ENCODE results near the gene PIN4.

Gene PIN4

DNA sequence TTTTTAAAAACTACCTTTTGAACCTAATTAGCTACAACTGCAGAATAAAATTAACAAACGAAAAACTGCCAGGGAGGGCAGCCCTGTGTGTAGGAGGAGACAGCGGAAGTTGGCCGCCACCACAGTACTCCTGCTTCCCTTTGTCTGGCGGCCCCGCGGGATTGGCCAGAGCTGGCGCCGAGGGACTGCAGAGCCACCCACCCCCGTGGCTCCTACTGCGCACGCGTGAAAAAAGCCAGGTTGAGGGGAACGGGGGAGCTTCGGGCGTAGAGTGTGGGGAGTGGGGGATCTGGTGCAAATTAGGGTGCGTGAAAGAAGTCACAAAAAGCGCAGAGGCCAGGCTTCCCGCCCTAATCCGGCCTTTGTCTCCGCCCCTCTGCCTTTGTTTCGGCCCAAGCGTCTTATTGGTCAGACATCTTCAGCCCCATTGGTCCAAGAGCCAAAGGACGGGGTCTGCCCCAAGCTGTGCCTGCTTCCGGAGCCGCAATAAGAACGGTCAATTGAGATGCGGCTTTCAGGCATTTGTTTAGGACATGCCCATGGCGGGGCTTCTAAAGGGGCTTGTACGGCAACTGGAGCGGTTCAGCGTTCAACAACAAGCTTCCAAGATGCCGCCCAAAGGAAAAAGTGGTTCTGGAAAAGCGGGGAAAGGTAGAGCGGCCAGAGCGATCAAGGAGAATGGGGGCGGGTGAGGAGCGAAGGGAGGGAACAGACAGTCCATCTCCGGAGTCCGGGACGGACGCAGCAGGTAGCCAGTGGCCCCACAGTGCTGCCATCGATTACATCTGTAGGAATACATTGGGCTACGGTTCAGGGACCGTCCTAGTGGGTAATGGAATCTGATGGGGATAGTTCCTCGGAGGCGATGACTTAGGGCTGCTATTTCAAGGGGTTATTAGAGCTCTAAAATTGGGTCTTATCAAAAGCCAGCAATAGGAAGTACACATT, at the start of gene PIN4:
Gene PIN4, plus strand, starts transcription at position 580 of the 948 bp plus-strand sequence. Its CDS starts 29 bp downstream, at position 609.
- Histone ChIP-seq H3K4me3 (ENCODE audit: low read depth in 1 of 5, low read length in 5 of 5) (peak within 1 kb of the TSS; percentile 72 to 95 (median 79)), H3K9me3 (ENCODE audit: control insufficient read depth in 5 of 5, low read length in 5 of 5) (no peaks in the 10 kb centered on the region), H3K4me1 (ENCODE audit: control insufficient read depth in 5 of 5, insufficient read depth in 5 of 5, low read length in 5 of 5) (peaks cover 3 to 18% (median 13%) of the 10 kb centered on the region in 5 donors), H3K36me3 (ENCODE audit: control insufficient read depth in 5 of 5, insufficient read depth in 5 of 5, low read length in 5 of 5) (no peaks in the 10 kb centered on the region), H3K9ac (ENCODE audit: low read length in 5 of 5) (peak within 1 kb of the TSS; percentile 38 to 85 (median 83)), H3K27ac (ENCODE audit: low read depth, low read length) (peak within 1 kb of the TSS; percentile 46), H3K27me3 (ENCODE audit: control insufficient read depth in 5 of 5, insufficient read depth in 4 of 5, low read length in 5 of 5) (peaks cover 0 to 6% (median 2%) of the 10 kb centered on the region in 5 donors)

DNA sequence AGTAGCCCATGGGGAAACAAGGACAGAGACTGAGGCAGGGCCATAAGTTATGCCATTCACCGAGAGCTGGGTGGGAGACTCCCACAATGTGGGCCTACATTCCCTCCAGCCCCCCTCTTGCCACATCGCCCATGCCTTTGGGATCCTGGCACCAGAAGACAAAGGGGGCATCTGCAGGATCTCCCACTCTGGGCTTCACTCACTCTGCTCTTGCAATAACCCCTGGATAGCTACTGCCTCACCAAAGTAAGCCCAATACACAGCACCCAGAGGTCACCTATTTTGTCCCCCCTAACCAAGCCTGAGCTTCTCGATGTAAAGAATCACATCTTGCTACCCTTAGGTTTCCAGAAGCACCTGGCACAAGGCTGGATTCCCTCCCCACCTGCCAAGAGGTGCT, 49.1 kb upstream of the PIN4 start:
- Histone ChIP-seq H3K36me3 (ENCODE audit: control insufficient read depth in 5 of 5, insufficient read depth in 5 of 5, low read length in 5 of 5) (peaks cover 0 to 7% (median 3%) of the 10 kb centered on the region in 5 donors), H3K4me1 (ENCODE audit: control insufficient read depth in 5 of 5, insufficient read depth in 5 of 5, low read length in 5 of 5) (peaks cover 3 to 24% (median 23%) of the 10 kb centered on the region in 5 donors), H3K9ac (ENCODE audit: low read length in 5 of 5) (no peak overlapping the region), H3K27me3 (ENCODE audit: control insufficient read depth in 5 of 5, insufficient read depth in 4 of 5, low read length in 5 of 5) (peaks cover 0 to 32% (median 18%) of the 10 kb centered on the region in 5 donors), H3K9me3 (ENCODE audit: control insufficient read depth in 5 of 5, low read length in 5 of 5) (no peaks in the 10 kb centered on the region), H3K27ac (ENCODE audit: low read depth, low read length) (no peak overlapping the region), H3K4me3 (ENCODE audit: low read depth in 1 of 5, low read length in 5 of 5) (peak overlapping the region in 2 of 5 donors; percentile 50 to 56)

DNA sequence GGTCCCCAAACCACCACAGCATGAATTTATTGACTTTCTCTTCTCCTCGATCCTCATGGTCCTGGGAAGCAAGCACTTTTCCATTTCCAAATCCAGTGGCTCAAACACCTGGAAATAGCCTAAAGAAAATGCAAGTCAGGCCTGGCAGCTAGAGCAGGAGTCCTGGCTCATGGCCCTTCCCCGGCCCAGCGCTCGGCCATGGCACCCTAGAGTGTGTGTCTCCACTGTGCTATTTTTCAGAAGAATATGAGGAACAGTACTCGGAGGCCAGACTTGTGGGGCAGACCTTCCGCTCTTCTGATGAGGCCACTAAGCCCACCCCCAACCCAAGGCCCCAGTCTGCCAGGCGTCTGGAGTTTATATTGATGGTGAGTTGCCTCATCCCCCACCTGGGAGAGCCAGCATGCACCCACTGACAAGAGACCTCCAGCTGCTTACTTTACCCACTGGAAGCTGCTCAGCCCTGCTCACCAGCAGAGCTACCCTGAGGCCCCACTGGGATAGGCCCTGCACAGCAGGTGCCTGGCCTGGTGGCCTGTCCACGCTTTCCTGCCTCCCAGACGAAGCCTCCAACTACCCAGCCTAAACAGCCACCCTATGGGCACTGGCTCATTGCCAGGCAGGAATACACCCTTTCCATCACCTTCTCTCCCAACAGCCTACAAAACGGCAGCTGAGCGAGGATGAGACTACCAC, 47.6 kb upstream of the PIN4 start:
- Histone ChIP-seq H3K4me3 (ENCODE audit: low read depth in 1 of 5, low read length in 5 of 5) (no peak overlapping the region), H3K9ac (ENCODE audit: low read length in 5 of 5) (no peak overlapping the region), H3K27me3 (ENCODE audit: control insufficient read depth in 5 of 5, insufficient read depth in 4 of 5, low read length in 5 of 5) (peaks cover 0 to 32% (median 17%) of the 10 kb centered on the region in 5 donors)

DNA sequence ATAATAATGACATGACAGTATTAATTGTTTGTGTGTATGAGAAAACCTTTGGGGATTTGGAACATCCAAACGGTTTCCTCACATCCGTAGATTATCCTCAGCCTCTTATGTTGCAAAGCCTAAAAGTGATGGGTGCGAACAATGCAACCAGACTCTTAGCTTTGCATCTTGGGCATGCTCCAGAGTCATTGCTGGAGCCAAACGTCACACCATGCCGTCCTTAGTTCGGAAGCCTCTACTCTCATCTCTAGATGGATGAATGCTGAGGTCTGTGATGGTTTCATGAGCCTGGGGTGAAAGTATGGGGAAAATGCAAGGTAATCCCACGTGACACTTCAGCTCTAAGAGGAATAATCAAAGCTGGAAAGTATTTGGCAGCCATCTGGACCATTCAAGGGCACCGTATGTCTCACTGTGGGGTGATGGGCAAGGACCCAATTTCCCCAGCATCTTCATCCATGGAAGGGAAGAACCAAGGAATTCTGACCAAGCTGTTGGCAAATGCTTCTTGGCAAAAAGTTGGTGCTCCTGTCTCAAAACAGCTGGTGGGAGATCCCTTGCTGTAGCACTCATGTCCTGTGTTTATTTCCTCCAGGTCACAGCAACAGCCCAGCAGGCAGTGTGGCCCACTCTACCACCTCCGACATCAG, 43.6 kb upstream of the PIN4 start:
- H3K27ac ChIP-seq (ENCODE audit: low read depth, low read length), result no peak overlapping the region
- H3K9me3 ChIP-seq (ENCODE audit: control insufficient read depth in 5 of 5, low read length in 5 of 5), result no peaks in the 10 kb centered on the region
- no peak overlapping the region for H3K4me3 ChIP-seq (ENCODE audit: low read depth in 1 of 5, low read length in 5 of 5)
- H3K36me3 ChIP-seq (ENCODE audit: control insufficient read depth in 5 of 5, insufficient read depth in 5 of 5, low read length in 5 of 5), result peaks cover 0 to 33% (median 22%) of the 10 kb centered on the region in 5 donors
- H3K4me1 ChIP-seq (ENCODE audit: control insufficient read depth in 5 of 5, insufficient read depth in 5 of 5, low read length in 5 of 5), result no peaks in the 10 kb centered on the region
- H3K27me3 ChIP-seq (ENCODE audit: control insufficient read depth in 5 of 5, insufficient read depth in 4 of 5, low read length in 5 of 5), result peaks cover 0 to 33% (median 11%) of the 10 kb centered on the region in 5 donors
- no peak overlapping the region for H3K9ac ChIP-seq (ENCODE audit: low read length in 5 of 5)

More for the DNA sequence above, 47.6 kb upstream of the PIN4 start:
- peaks cover 0 to 17% (median 10%) of the 10 kb centered on the region in 5 donors for H3K36me3 ChIP-seq (ENCODE audit: control insufficient read depth in 5 of 5, insufficient read depth in 5 of 5, low read length in 5 of 5)
- H3K4me1 ChIP-seq (ENCODE audit: control insufficient read depth in 5 of 5, insufficient read depth in 5 of 5, low read length in 5 of 5), result peaks cover 0 to 16% (median 9%) of the 10 kb centered on the region in 5 donors
- H3K9me3 ChIP-seq (ENCODE audit: control insufficient read depth in 5 of 5, low read length in 5 of 5), result no peaks in the 10 kb centered on the region
- no peak overlapping the region for H3K27ac ChIP-seq (ENCODE audit: low read depth, low read length)

DNA sequence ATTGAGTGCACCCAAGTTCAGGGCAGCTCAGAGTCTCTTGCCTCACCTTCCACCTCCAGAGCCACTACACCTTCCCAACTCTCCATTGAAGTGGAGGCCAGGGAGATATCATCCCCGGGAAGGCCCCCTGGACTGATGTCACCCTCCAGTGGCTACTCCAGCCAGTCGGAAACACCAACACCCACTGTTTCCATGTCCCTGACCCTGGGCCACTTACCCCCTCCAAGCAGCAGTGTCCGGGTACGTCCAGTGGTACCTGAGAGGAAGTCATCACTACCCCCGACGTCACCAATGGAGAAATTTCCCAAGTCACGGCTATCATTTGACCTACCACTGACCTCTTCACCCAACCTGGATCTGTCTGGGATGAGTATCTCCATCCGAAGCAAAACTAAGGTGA, 42.0 kb upstream of the PIN4 start:
- Histone ChIP-seq H3K9ac (ENCODE audit: low read length in 5 of 5) (no peak overlapping the region), H3K27me3 (ENCODE audit: control insufficient read depth in 5 of 5, insufficient read depth in 4 of 5, low read length in 5 of 5) (peaks cover 2 to 33% (median 6%) of the 10 kb centered on the region in 5 donors), H3K4me3 (ENCODE audit: low read depth in 1 of 5, low read length in 5 of 5) (no peak overlapping the region), H3K4me1 (ENCODE audit: control insufficient read depth in 5 of 5, insufficient read depth in 5 of 5, low read length in 5 of 5) (no peaks in the 10 kb centered on the region), H3K36me3 (ENCODE audit: control insufficient read depth in 5 of 5, insufficient read depth in 5 of 5, low read length in 5 of 5) (peaks cover 0 to 33% (median 26%) of the 10 kb centered on the region in 5 donors), H3K9me3 (ENCODE audit: control insufficient read depth in 5 of 5, low read length in 5 of 5) (no peaks in the 10 kb centered on the region), H3K27ac (ENCODE audit: low read depth, low read length) (no peak overlapping the region)

DNA sequence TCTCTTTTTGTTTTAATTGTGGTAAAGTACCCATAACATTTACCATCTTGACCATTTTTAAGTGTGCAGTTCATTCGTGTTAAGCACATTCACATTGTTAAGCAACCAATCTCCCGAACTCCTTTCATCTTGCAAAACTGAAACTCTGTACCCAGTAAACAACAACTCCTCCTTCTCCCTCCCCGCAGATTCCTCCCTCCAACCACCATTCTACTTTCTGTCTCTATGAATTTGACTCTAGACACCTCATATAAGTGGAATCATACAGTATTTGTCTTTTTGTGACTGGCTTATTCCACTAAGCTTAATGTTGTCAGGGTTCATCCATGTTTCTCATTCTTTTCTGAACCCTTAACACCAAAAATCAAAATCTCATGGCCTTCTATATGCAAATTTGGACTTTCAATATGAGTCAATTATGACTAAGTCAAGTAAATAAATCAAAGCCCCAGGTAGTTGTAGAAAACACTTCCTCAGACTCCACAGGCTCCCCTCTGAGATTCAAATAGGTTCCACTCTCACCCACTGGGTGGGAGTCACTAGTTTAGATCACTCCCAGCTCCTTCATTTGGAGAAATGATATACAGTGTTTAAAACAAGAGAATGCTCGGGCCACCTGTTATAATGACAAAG, 40.1 kb upstream of the PIN4 start:
- H3K9ac ChIP-seq (ENCODE audit: low read length in 5 of 5), result no peak overlapping the region
- H3K4me3 ChIP-seq (ENCODE audit: low read depth in 1 of 5, low read length in 5 of 5), result no peak overlapping the region
- H3K27me3 ChIP-seq (ENCODE audit: control insufficient read depth in 5 of 5, insufficient read depth in 4 of 5, low read length in 5 of 5), result peaks cover 2 to 32% (median 6%) of the 10 kb centered on the region in 5 donors
- H3K36me3 ChIP-seq (ENCODE audit: control insufficient read depth in 5 of 5, insufficient read depth in 5 of 5, low read length in 5 of 5), result peaks cover 0 to 33% (median 26%) of the 10 kb centered on the region in 5 donors
- no peaks in the 10 kb centered on the region for H3K9me3 ChIP-seq (ENCODE audit: control insufficient read depth in 5 of 5, low read length in 5 of 5)
- no peak overlapping the region for H3K27ac ChIP-seq (ENCODE audit: low read depth, low read length)
- no peaks in the 10 kb centered on the region for H3K4me1 ChIP-seq (ENCODE audit: control insufficient read depth in 5 of 5, insufficient read depth in 5 of 5, low read length in 5 of 5)

DNA sequence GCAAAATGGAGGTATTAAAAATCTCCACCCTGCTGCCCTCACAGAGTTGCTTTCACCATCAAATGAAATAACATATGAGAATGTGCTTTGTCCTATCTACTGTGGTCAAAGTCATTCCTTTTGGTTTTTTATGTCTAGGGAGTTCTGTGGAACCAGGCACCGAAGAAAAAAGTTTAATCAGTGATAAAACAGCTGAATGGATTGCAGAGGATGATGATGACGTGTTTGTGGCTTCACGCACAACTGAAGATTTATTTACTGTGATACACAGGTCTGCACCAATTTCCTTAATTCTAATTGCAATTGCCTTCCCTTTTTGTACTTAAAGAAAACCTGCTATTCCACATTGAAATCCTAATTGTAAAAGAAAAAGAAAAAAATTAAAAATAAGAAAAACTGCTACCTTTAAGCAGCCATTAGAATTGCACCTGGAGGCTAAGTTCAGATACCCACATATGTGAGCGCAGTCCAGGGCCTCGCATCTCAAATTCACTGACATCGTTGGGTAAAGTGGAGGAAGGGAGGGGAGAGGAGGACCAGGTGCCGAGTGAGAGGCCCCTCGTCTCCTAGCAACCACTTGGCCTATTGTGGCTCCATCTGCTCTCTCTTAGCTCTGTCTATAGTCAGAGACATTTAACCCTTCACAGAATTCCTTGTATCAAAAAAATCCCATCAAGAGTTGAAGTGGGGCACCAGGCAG, 39.3 kb upstream of the PIN4 start:
- peaks cover 2 to 34% (median 7%) of the 10 kb centered on the region in 5 donors for H3K27me3 ChIP-seq (ENCODE audit: control insufficient read depth in 5 of 5, insufficient read depth in 4 of 5, low read length in 5 of 5)
- no peak overlapping the region for H3K9ac ChIP-seq (ENCODE audit: low read length in 5 of 5)
- peaks cover 0 to 33% (median 26%) of the 10 kb centered on the region in 5 donors for H3K36me3 ChIP-seq (ENCODE audit: control insufficient read depth in 5 of 5, insufficient read depth in 5 of 5, low read length in 5 of 5)
- H3K4me1 ChIP-seq (ENCODE audit: control insufficient read depth in 5 of 5, insufficient read depth in 5 of 5, low read length in 5 of 5), result no peaks in the 10 kb centered on the region
- no peaks in the 10 kb centered on the region for H3K9me3 ChIP-seq (ENCODE audit: control insufficient read depth in 5 of 5, low read length in 5 of 5)
- H3K4me3 ChIP-seq (ENCODE audit: low read depth in 1 of 5, low read length in 5 of 5), result no peak overlapping the region
- no peak overlapping the region for H3K27ac ChIP-seq (ENCODE audit: low read depth, low read length)

DNA sequence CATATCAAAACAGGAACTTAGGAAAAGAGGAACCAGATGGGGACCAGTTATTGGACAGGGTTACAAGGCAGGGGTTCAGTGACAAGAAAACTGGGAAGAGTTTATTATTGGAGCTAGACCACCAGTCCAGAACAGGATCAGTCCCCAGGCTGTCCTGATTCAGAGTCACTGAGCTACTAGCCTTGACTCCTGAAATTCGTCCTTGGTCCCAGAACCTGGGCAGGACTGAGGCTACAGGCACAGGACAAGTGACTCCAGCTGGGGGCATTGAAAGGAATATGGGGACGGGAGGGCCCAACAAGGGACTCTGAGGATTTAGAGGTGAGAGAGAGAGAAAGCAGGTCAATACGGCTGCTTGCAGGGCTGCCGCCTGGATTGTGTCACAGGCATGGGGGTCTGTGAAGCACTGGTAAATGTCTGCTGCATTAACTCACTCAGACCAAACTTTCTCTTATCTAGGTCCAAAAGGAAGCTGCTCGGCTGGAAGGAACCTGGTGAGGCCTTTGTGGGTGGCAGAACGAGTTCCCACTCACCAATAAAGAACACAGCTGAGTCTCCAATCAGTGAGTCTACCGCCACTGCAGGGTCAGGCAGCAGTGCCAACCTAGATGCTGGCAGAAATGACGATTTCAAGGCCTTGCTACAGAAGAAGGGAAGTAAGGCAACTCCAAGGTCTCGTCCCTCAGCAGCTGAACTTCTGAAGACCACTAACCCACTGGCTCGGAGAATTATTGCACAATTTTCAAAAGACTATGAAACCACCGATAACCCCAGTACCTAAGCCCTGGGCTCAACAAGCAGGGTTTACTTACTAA, 38.6 kb upstream of the PIN4 start:
- H3K9ac ChIP-seq (ENCODE audit: low read length in 5 of 5), result no peak overlapping the region
- no peaks in the 10 kb centered on the region for H3K4me1 ChIP-seq (ENCODE audit: control insufficient read depth in 5 of 5, insufficient read depth in 5 of 5, low read length in 5 of 5)
- H3K27ac ChIP-seq (ENCODE audit: low read depth, low read length), result no peak overlapping the region
- no peaks in the 10 kb centered on the region for H3K9me3 ChIP-seq (ENCODE audit: control insufficient read depth in 5 of 5, low read length in 5 of 5)
- H3K27me3 ChIP-seq (ENCODE audit: control insufficient read depth in 5 of 5, insufficient read depth in 4 of 5, low read length in 5 of 5), result peaks cover 2 to 34% (median 7%) of the 10 kb centered on the region in 5 donors
- no peak overlapping the region for H3K4me3 ChIP-seq (ENCODE audit: low read depth in 1 of 5, low read length in 5 of 5)
- peaks cover 0 to 30% (median 26%) of the 10 kb centered on the region in 5 donors for H3K36me3 ChIP-seq (ENCODE audit: control insufficient read depth in 5 of 5, insufficient read depth in 5 of 5, low read length in 5 of 5)
